Left ventricle myocardium inferior (tissue), 1 donor: ENCODE measurements around the gene PPP1R3C. TPM values are rescaled to one million over a fixed set of nuclear protein-coding genes. Genes with fewer than 3 reads are reported as not detected.

ENCODE experiments used
- DNase-seq: peaks from one replicate; pipeline ENCODE4 v3.0.0-alpha.2; 2020
- H3K27ac ChIP-seq: fragments of 200-600 bp; replicated peaks from 2 replicates; pipeline ENCODE4 v1.8.0; 2021
- H3K27me3 ChIP-seq: fragments of 200-600 bp; 2 replicates; pipeline ENCODE4 v1.8.0; 2021; ENCODE audit warnings: low read depth
- H3K36me3 ChIP-seq: fragments of 200-600 bp; 2 replicates; pipeline ENCODE4 v1.8.0; 2021
- H3K4me1 ChIP-seq: fragments of 200-600 bp; 2 replicates; pipeline ENCODE4 v1.8.0; 2021
- H3K4me3 ChIP-seq: fragments of 200-600 bp; 2 replicates; pipeline ENCODE4 v1.8.0; 2021; ENCODE audit warnings: mild to moderate bottlenecking, moderate library complexity
- H3K9me3 ChIP-seq: fragments of 200-600 bp; replicated peaks from 2 replicates; pipeline ENCODE4 v1.8.0; 2021
- intact Hi-C: fragments of 100-400 bp; cut with micrococcal nuclease; formaldehyde crosslinking; loops from one replicate; pipeline ENCODE4 v1.11.0; 2022
- total RNA-seq: library from RNA; stranded (reverse); fragmentation: NEBNext Ultra II Directional; extraction: Animal tissue kit (Norgen Biotek cat#: 25700); gene quantifications from one replicate; pipeline ENCODE4 v1.2.1, GENCODE V29; 2021
- TF ChIP-seq, protein P1 (sequence below): fragments of 200-600 bp; IDR thresholded peaks from 2 replicates; pipeline ENCODE4 v1.8.0; 2021; ENCODE audit warnings: antibody characterized with exemption, mild to moderate bottlenecking, borderline replicate concordance
- donor health status: DM: no; HTN: yes; CAD: no; lungs with severe emphysema.

The PPP1R3C gene
- total RNA-seq, 1 donor from 2014 or later, result 236 TPM

DNA sequence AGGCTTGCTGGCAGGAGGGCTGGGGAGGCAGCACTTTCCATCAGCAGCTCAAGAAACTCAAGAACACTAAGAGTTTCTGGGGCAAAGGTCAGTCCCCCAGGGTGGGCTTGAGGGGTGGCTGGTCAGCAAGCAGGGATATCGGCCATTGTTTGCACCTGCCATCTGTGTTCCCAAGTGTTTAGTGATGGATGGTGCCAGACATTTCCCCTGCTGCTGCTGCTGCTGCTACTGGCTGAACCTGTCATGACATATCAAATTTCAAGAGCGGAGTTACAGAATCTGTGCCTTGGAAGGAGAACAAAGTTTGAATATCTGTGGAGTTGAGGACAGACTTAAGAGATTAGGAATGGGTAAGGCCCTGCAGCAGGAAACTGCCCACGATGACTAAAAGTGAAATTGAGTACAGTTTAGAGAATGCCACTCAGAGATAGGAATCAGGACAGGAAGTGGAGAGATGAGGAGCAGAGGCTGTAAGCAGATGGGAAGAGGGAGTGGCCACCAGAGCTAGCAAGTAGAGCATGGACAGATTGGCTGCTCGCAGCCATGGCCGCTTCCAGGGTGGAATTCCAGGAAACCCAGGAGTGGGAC is 39.2 kb upstream of the PPP1R3C start:
- DNase-seq, result no peak

GRCh38 chr10:91668913-91669312 is 36.0 kb upstream of the PPP1R3C start:
- intact Hi-C loops, result no loop called here
- H3K4me3 ChIP-seq, result no peak overlapping the region
- no peak for DNase-seq

More for the DNA sequence above, 39.2 kb upstream of the PPP1R3C start:
- Histone ChIP-seq H3K27ac (no peak overlapping the region), H3K27me3 (no peaks in the 10 kb centered on the region), H3K9me3 (no peaks in the 10 kb centered on the region), H3K4me1 (peaks cover 4% of the 10 kb centered on the region), H3K36me3 (no peaks in the 10 kb centered on the region), H3K4me3 (no peak overlapping the region)
- intact Hi-C loops, result no loop called here
- TF ChIP-seq, protein P1, sequence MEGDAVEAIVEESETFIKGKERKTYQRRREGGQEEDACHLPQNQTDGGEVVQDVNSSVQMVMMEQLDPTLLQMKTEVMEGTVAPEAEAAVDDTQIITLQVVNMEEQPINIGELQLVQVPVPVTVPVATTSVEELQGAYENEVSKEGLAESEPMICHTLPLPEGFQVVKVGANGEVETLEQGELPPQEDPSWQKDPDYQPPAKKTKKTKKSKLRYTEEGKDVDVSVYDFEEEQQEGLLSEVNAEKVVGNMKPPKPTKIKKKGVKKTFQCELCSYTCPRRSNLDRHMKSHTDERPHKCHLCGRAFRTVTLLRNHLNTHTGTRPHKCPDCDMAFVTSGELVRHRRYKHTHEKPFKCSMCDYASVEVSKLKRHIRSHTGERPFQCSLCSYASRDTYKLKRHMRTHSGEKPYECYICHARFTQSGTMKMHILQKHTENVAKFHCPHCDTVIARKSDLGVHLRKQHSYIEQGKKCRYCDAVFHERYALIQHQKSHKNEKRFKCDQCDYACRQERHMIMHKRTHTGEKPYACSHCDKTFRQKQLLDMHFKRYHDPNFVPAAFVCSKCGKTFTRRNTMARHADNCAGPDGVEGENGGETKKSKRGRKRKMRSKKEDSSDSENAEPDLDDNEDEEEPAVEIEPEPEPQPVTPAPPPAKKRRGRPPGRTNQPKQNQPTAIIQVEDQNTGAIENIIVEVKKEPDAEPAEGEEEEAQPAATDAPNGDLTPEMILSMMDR, result no peak

GRCh38 chr10:91665842-91666241 is 33.0 kb upstream of the PPP1R3C start:
- DNase-seq, result no peak
- Histone ChIP-seq H3K27ac (no peak overlapping the region), H3K4me3 (no peak overlapping the region), H3K4me1 (no peaks in the 10 kb centered on the region), H3K36me3 (no peaks in the 10 kb centered on the region), H3K27me3 (no peaks in the 10 kb centered on the region), H3K9me3 (no peaks in the 10 kb centered on the region)
- intact Hi-C loops, result no loop called here
- TF ChIP-seq, protein P1, result no peak

More at GRCh38 chr10:91668913-91669312, 36.0 kb upstream of the PPP1R3C start:
- no peaks in the 10 kb centered on the region for H3K36me3 ChIP-seq
- TF ChIP-seq, protein P1, result no peak
- no peaks in the 10 kb centered on the region for H3K27me3 ChIP-seq
- H3K27ac ChIP-seq, result no peak overlapping the region
- H3K4me1 ChIP-seq, result peaks cover 4% of the 10 kb centered on the region
- H3K9me3 ChIP-seq, result no peaks in the 10 kb centered on the region

GRCh38 chr10:91664426-91664825 is 31.6 kb upstream of the PPP1R3C start:
- H3K36me3 ChIP-seq, result no peaks in the 10 kb centered on the region
- TF ChIP-seq, protein P1, result no peak
- H3K27me3 ChIP-seq, result no peaks in the 10 kb centered on the region
- no peak for DNase-seq
- H3K4me3 ChIP-seq, result no peak overlapping the region
- H3K27ac ChIP-seq, result no peak overlapping the region
- H3K9me3 ChIP-seq, result no peaks in the 10 kb centered on the region
- no peaks in the 10 kb centered on the region for H3K4me1 ChIP-seq
- intact Hi-C loops, result no loop called here

- H3K27me3 ChIP-seq, result no peaks in the 10 kb centered on the region
- DNase-seq, result no peak
- H3K4me1 ChIP-seq, result no peaks in the 10 kb centered on the region
- H3K4me3 ChIP-seq, result no peak overlapping the region
- H3K9me3 ChIP-seq, result peaks cover 3% of the 10 kb centered on the region
- intact Hi-C loops, result no loop called here
- H3K27ac ChIP-seq, result no peak overlapping the region
- TF ChIP-seq, protein P1, result no peak
- H3K36me3 ChIP-seq, result no peaks in the 10 kb centered on the region
These were observed 30.1 kb upstream of the PPP1R3C start for GRCh38 chr10:91662993-91663392.
